ENCODE data around the gene PLA1A. TPM values are rescaled to one million over a fixed set of nuclear protein-coding genes. Genes with fewer than 3 reads are reported as not detected.
"Not testable (repeated sequence)": the region's sequence is repeated elsewhere in the genome, so short reads cannot be mapped to it uniquely, and the experiment has no call there.

Gene PLA1A
- total RNA-seq, 4 donors from 2014 or later: 0.70 to 4.1 (median 0.85) TPM; not detected in 1

- Histone ChIP-seq H3K4me3 (peak within 1 kb of the TSS; percentile 55 to 87 (median 72)), H3K4me1 (peaks cover 0 to 17% (median 0%) of the 10 kb centered on the region in 4 donors), H3K36me3 (peaks cover 0 to 29% (median 0%) of the 10 kb centered on the region in 3 donors), H3K9me3 (no peaks in the 10 kb centered on the region), H3K27ac (peak within 1 kb of the TSS; percentile 83 to 98 (median 92)), H3K27me3 (no peaks in the 10 kb centered on the region)
- TF ChIP-seq POLR2A (IDR thresholded peaks at IDR 0.05) (peak; percentile 62 to 76), CTCF (IDR thresholded peaks at IDR 0.05) (no peak)
- DNase-seq: peak; percentile 92 to 99 (median 95)
These were observed 79.3 kb downstream of the PLA1A start, which contains the start of gene COX17 for GRCh38 chr3:119676771-119677640. Gene COX17 (minus strand): TSS chr3:119677406. CDS start chr3:119677310, 96 bp downstream.

GRCh38 chr3:119677641-119677934 lies 79.9 kb downstream of the PLA1A start:
- Histone ChIP-seq H3K9me3 (no peaks in the 10 kb centered on the region), H3K4me1 (peaks cover 0 to 17% (median 0%) of the 10 kb centered on the region in 4 donors), H3K4me3 (peak overlapping the region; percentile 55 to 87 (median 72)), H3K27ac (peak overlapping the region; percentile 83 to 98 (median 92)), H3K27me3 (no peaks in the 10 kb centered on the region), H3K36me3 (peaks cover 0 to 25% (median 0%) of the 10 kb centered on the region in 3 donors)
- TF ChIP-seq POLR2A (IDR thresholded peaks at IDR 0.05) (no peak), CTCF (IDR thresholded peaks at IDR 0.05) (no peak)
- no peak for DNase-seq

- Histone ChIP-seq H3K27ac (peak overlapping the region in 1 of 4 donors; percentile 89), H3K36me3 (peaks cover 0 to 19% (median 0%) of the 10 kb centered on the region in 3 donors), H3K4me1 (peaks cover 0 to 12% (median 0%) of the 10 kb centered on the region in 4 donors)
- H3K27me3 ChIP-seq, H3K9me3 ChIP-seq, DNase-seq, H3K4me3 ChIP-seq: not testable (repeated sequence)
These were observed 80.5 kb downstream of the PLA1A start for GRCh38 chr3:119678209-119678608.

Other genes with a start within 250 kb of the PLA1A start
- gene TMEM39A, start 134.3 kb upstream of the PLA1A start, total RNA-seq: 10 to 100 TPM; 14.0 to 34.4 (median 25.0) TPM
- gene POGLUT1, start 128.9 kb upstream of the PLA1A start, total RNA-seq: 10 to 100 TPM; 10.7 to 21.2 (median 15.9) TPM
- 10 to 100 TPM; 29.7 to 59.4 (median 40.3) TPM for gene TIMMDC1, start 99.3 kb upstream of the PLA1A start, total RNA-seq
- gene CD80, start 38.3 kb upstream of the PLA1A start, total RNA-seq: 10 to 100 TPM in 1 of 4 donors, 1 to 10 TPM in 1, not detected in 2; 4.2 to 19.8 TPM
- gene ADPRH, start 18.4 kb upstream of the PLA1A start, total RNA-seq: 1 to 10 TPM in 3 of 4 donors, under 1 TPM in 1; 0.35 to 5.0 (median 1.4) TPM
- gene POPDC2, start 62.7 kb downstream of the PLA1A start, total RNA-seq: 1 to 10 TPM; 3.0 to 8.3 (median 6.3) TPM
- gene COX17, start 79.5 kb downstream of the PLA1A start, total RNA-seq: 10 to 100 TPM; 30.9 to 57.8 (median 44.8) TPM
- gene CFAP91, start 105.1 kb downstream of the PLA1A start, total RNA-seq: 10 to 100 TPM in 1 of 4 donors, 1 to 10 TPM in 2, not detected in 1; 2.1 to 21.5 (median 6.2) TPM
- gene NR1I2, start 184.2 kb downstream of the PLA1A start, total RNA-seq: 100 to 1,000 TPM in 3 of 4 donors, 10 to 100 TPM in 1; 56.9 to 572 (median 406) TPM

All from Peyer's patch (tissue), 4 donors.